IgD-negative memory B cell (primary cell): ENCODE measurements around the gene NPAS1. TPM values are rescaled to one million over a fixed set of nuclear protein-coding genes. Genes with fewer than 3 reads are reported as not detected.
"Not testable (repeated sequence)": the region's sequence is repeated elsewhere in the genome, so short reads cannot be mapped to it uniquely, and the experiment has no call there.

Experiments
- H3K27ac Mint-ChIP-seq, 3 donors: one replicate each; pipeline ENCODE4 v1.8.0; 2020 to 2022; ENCODE audit warnings: mild to moderate bottlenecking in 3 of 3, mixed read lengths in 3 of 3, moderate library complexity in 1 of 3
- H3K27me3 Mint-ChIP-seq: one replicate; pipeline ENCODE4 v1.8.0; 2021; ENCODE audit warnings: mixed read lengths
- H3K36me3 Mint-ChIP-seq: one replicate; pipeline ENCODE4 v1.8.0; 2020; ENCODE audit warnings: mild to moderate bottlenecking, mixed read lengths
- H3K4me1 Mint-ChIP-seq, 3 donors: one replicate each; pipeline ENCODE4 v1.8.0; 2020 to 2022; ENCODE audit warnings: mixed read lengths in 3 of 3, mild to moderate bottlenecking in 1 of 3
- H3K4me3 Mint-ChIP-seq, 4 donors: one replicate each; pipeline ENCODE4 v1.8.0; 2020 to 2022; ENCODE audit warnings: mild to moderate bottlenecking in 4 of 4, mixed read lengths in 4 of 4, moderate library complexity in 3 of 4
- H3K9me3 Mint-ChIP-seq, 3 donors: one replicate each; pipeline ENCODE4 v1.8.0; 2020 to 2021; ENCODE audit warnings: mixed read lengths in 3 of 3, mild to moderate bottlenecking in 1 of 3
- polyA plus RNA-seq: library from polyadenylated mRNA; unstranded; fragments of 300-500 nt; fragmentation: Illumina TruSeq; gene quantifications from one replicate; pipeline ENCODE4 v1.2.3, GENCODE V29; 2021

NPAS1 gene
- polyA plus RNA-seq, 1 donor from 2014 or later, result 1.0 TPM

DNA sequence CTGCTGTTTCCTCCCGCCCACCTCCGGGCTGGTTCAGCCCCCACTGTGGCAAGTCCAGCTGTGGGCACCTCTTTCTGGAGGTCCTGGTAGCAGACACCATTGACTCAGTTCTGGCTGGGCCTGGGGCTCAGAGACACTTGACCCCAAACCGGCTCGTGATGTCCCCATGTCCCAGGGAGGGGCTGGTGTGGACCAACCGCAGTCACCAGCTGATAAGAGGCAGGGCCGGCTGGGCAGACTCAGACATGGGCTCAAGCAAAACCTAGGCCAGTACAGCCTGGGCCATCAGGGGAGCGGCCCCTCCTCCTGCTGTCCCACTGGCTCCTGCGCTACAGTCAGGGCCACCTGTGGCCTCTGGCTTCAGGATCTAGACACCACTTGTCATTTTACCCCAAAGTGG is 48.6 kb downstream of the NPAS1 start:
- Mint-ChIP-seq H3K9me3 (no peaks in the 10 kb centered on the region), H3K27ac (no peak overlapping the region), H3K27me3 (no peaks in the 10 kb centered on the region), H3K36me3 (no peaks in the 10 kb centered on the region), H3K4me3 (no peak overlapping the region), H3K4me1 (no peaks in the 10 kb centered on the region)

DNA sequence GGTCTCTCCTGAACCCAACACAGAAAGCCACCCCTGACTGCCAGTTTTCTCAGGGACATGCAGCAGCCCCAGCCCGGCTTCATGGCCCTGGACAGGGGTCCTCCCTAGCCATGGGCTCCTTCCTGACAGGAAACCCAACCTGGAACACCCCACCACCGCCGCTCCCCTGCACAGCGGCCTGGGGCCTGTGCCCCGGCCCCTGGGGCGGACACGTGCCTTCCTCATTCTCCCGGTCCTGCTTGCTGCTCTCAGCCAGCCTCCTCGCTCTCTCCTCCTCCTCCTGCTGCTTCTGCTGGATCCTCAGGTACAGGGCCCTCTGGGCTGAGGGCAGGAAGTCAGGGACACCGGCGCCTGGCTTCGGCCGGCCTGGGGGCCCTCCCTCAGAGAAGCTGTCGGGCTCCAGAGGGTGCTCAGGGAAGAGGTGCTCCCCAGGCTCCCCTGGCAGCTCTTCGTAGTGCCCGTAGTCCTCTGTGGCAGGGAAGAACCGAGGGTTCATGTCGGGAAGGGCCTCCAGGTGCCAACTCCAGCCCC is 49.3 kb downstream of the NPAS1 start:
- H3K27me3 Mint-ChIP-seq, result no peaks in the 10 kb centered on the region
- no peaks in the 10 kb centered on the region for H3K9me3 Mint-ChIP-seq
- H3K4me3 Mint-ChIP-seq, result no peak overlapping the region
- no peaks in the 10 kb centered on the region for H3K4me1 Mint-ChIP-seq
- no peaks in the 10 kb centered on the region for H3K36me3 Mint-ChIP-seq
- no peak overlapping the region for H3K27ac Mint-ChIP-seq

GRCh38 chr19:47069795-47070194 is 50.2 kb downstream of the NPAS1 start:
- Mint-ChIP-seq H3K4me3 (no peak overlapping the region), H3K9me3 (no peaks in the 10 kb centered on the region), H3K4me1 (no peaks in the 10 kb centered on the region), H3K27ac (no peak overlapping the region), H3K27me3 (no peaks in the 10 kb centered on the region), H3K36me3 (no peaks in the 10 kb centered on the region)

DNA sequence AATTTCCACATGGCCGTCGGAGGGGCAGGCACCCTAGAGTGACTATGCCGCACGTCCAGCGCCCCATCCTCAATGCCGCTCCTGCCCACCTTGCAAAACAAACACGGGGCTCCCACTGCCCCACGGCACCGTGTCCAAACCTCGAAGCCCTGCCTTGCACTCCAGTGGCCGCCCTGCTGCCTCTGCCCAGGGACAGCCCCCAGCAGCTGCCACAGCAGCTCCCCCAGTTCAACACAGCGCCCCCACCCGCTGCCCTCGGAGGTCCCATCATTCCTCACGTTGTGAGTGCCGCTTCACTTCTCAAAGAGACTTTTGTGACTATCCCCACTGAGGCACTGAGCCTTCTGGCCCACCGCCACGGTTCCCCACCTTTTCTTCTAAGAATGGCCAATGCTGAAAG is 51.1 kb downstream of the NPAS1 start:
- Mint-ChIP-seq H3K4me1 (peaks cover 0 to 4% (median 0%) of the 10 kb centered on the region in 3 donors), H3K4me3 (no peak overlapping the region), H3K36me3 (no peaks in the 10 kb centered on the region), H3K9me3 (no peaks in the 10 kb centered on the region), H3K27me3 (no peaks in the 10 kb centered on the region), H3K27ac (no peak overlapping the region)

GRCh38 chr19:47071731-47072130 is 52.1 kb downstream of the NPAS1 start:
- no peaks in the 10 kb centered on the region for H3K27me3 Mint-ChIP-seq
- H3K27ac Mint-ChIP-seq, result no peak overlapping the region
- H3K4me3 Mint-ChIP-seq, result no peak overlapping the region
- H3K4me1 Mint-ChIP-seq, result peaks cover 0 to 4% (median 0%) of the 10 kb centered on the region in 3 donors
- H3K9me3 Mint-ChIP-seq, result no peaks in the 10 kb centered on the region
- H3K36me3 Mint-ChIP-seq, result no peaks in the 10 kb centered on the region

- H3K4me1 Mint-ChIP-seq, result peaks cover 0 to 4% (median 0%) of the 10 kb centered on the region in 3 donors
- no peaks in the 10 kb centered on the region for H3K36me3 Mint-ChIP-seq
- H3K27ac Mint-ChIP-seq, result no peak overlapping the region
- H3K27me3 Mint-ChIP-seq, result no peaks in the 10 kb centered on the region
- no peaks in the 10 kb centered on the region for H3K9me3 Mint-ChIP-seq
- H3K4me3 Mint-ChIP-seq, result no peak overlapping the region
These were observed 52.7 kb downstream of the NPAS1 start for GRCh38 chr19:47072323-47072722.

- Mint-ChIP-seq H3K4me3 (peak overlapping the region in 1 of 4 donors; percentile 51), H3K4me1 (peaks cover 0 to 4% (median 0%) of the 10 kb centered on the region in 3 donors), H3K27ac (no peak overlapping the region), H3K36me3 (no peaks in the 10 kb centered on the region), H3K9me3 (no peaks in the 10 kb centered on the region), H3K27me3 (no peaks in the 10 kb centered on the region)
These were observed 53.9 kb downstream of the NPAS1 start for GRCh38 chr19:47073574-47073973.

GRCh38 chr19:47074621-47075020 is 55.0 kb downstream of the NPAS1 start:
- Mint-ChIP-seq H3K36me3 (no peaks in the 10 kb centered on the region), H3K4me1 (peaks cover 0 to 4% (median 0%) of the 10 kb centered on the region in 3 donors), H3K9me3 (no peaks in the 10 kb centered on the region), H3K27ac (no peak overlapping the region), H3K4me3 (no peak overlapping the region), H3K27me3 (no peaks in the 10 kb centered on the region)

DNA sequence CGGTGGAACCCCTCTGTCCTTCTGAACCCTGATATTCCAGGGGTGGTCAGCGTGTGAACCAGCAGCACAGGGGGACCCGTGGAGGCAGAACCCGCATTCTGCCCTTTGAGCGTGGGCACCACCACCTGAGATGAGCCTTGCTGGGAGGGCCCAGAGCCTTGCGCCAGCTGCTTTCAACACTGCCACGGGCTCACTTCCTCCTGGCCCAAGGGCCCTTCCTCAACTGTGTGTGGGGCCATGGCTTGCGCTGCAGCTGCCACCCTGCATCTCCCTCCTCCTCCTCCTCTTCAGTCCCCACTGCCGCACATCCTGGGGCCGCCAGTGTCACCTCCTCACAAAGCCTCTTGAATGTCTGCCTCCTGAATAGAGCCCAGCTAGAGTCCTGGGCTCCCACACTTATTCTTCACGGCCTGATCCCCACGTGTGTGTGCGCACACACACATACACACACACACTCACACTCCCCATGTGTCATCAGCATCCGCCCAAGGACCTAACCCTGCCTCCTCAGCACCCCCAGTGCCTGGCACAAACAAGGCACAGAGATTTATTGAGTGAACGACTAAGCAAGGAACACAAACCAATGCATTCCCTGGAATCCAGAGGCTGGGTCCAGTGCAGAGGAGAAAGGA is 55.7 kb downstream of the NPAS1 start:
- H3K4me3 Mint-ChIP-seq, result no peak overlapping the region
- peaks cover 0 to 4% (median 0%) of the 10 kb centered on the region in 3 donors for H3K4me1 Mint-ChIP-seq

GRCh38 chr19:47075941-47076340 is 56.3 kb downstream of the NPAS1 start:
- Mint-ChIP-seq H3K9me3 (no peaks in the 10 kb centered on the region), H3K27ac (no peak overlapping the region), H3K36me3 (no peaks in the 10 kb centered on the region), H3K4me3 (no peak overlapping the region), H3K4me1 (peaks cover 0 to 4% (median 0%) of the 10 kb centered on the region in 3 donors), H3K27me3 (no peaks in the 10 kb centered on the region)

More for the DNA sequence above, 55.7 kb downstream of the NPAS1 start:
- no peaks in the 10 kb centered on the region for H3K36me3 Mint-ChIP-seq
- H3K27me3 Mint-ChIP-seq, result no peaks in the 10 kb centered on the region
- H3K9me3 Mint-ChIP-seq, result no peaks in the 10 kb centered on the region
- no peak overlapping the region for H3K27ac Mint-ChIP-seq

GRCh38 chr19:47078351-47078750 is 58.7 kb downstream of the NPAS1 start:
- not testable (repeated sequence) for H3K4me3 Mint-ChIP-seq, H3K9me3 Mint-ChIP-seq, H3K4me1 Mint-ChIP-seq, H3K27ac Mint-ChIP-seq, H3K36me3 Mint-ChIP-seq, H3K27me3 Mint-ChIP-seq

- H3K4me3 Mint-ChIP-seq, result no peak overlapping the region
- no peaks in the 10 kb centered on the region for H3K27me3 Mint-ChIP-seq
- peaks cover 8% of the 10 kb centered on the region for H3K36me3 Mint-ChIP-seq
- H3K4me1 Mint-ChIP-seq, result peaks cover 2 to 4% (median 3%) of the 10 kb centered on the region in 3 donors
- no peak overlapping the region for H3K27ac Mint-ChIP-seq
- H3K9me3 Mint-ChIP-seq, result no peaks in the 10 kb centered on the region
These were observed 61.5 kb downstream of the NPAS1 start for GRCh38 chr19:47081095-47081494.

DNA sequence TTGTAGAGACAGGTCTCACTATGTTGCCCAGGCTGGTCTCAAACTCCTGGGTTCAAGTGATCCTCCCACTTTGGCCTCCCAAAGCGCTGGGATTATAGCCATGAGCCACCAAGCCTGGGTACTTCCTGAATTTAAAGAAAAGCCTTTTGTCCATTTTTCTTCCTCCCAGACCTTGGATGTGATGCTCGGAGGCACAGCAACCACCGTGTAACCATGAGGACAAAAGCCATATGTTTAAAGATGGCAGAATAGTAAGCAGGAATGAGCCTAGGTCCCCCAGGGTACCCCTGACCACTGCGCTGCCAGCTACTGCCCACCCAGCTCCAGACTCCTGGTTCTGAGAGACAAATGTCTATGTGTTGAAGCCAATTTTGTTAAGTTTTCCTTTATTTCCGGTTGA is 62.9 kb downstream of the NPAS1 start:
- Mint-ChIP-seq H3K27ac (no peak overlapping the region), H3K27me3 (no peaks in the 10 kb centered on the region), H3K4me1 (peaks cover 2 to 8% (median 3%) of the 10 kb centered on the region in 3 donors), H3K9me3 (no peaks in the 10 kb centered on the region), H3K36me3 (peaks cover 8% of the 10 kb centered on the region), H3K4me3 (no peak overlapping the region)

- Mint-ChIP-seq H3K27me3 (no peaks in the 10 kb centered on the region), H3K27ac (no peak overlapping the region), H3K4me3 (no peak overlapping the region), H3K36me3 (peaks cover 10% of the 10 kb centered on the region), H3K4me1 (peaks cover 2 to 8% (median 3%) of the 10 kb centered on the region in 3 donors), H3K9me3 (no peaks in the 10 kb centered on the region)
These were observed 65.3 kb downstream of the NPAS1 start for GRCh38 chr19:47084879-47085439.

GRCh38 chr19:47086280-47086679 is 66.6 kb downstream of the NPAS1 start:
- peak overlapping the region in 2 of 3 donors; percentile 43 to 73 for H3K27ac Mint-ChIP-seq

More at GRCh38 chr19:47086280-47086679, 66.6 kb downstream of the NPAS1 start:
- peak overlapping the region in 1 of 4 donors; percentile 37 for H3K4me3 Mint-ChIP-seq
- H3K4me1 Mint-ChIP-seq, result peaks cover 2 to 9% (median 8%) of the 10 kb centered on the region in 3 donors
- H3K36me3 Mint-ChIP-seq, result peaks cover 12% of the 10 kb centered on the region
- no peaks in the 10 kb centered on the region for H3K9me3 Mint-ChIP-seq
- H3K27me3 Mint-ChIP-seq, result no peaks in the 10 kb centered on the region
